HG03060 (cell line): ENCODE measurements around the gene ABHD14A.
"Not testable (repeated sequence)": the region's sequence is repeated elsewhere in the genome, so short reads cannot be mapped to it uniquely, and the experiment has no call there.

Experiments
- ATAC-seq: cut with Tn5 transposase; IDR thresholded peaks from one replicate; pipeline ENCODE4 v1.9.1; 2021; ENCODE audit warnings: low read depth, moderate number of reproducible peaks; ENCODE audit not compliant: unreplicated experiment

Gene ABHD14A

GRCh38 chr3:51974963-51975851 is at the start of gene ABHD14A:
Gene ABHD14A, plus strand, starts transcription at chr3:51975064. Its CDS starts 72 bp downstream, at chr3:51975136.
- ATAC-seq, result no peak

- no peak for ATAC-seq
Observed at GRCh38 chr3:51927061-51927977, 47.5 kb upstream of the ABHD14A start.

- ATAC-seq, result no peak
Observed at GRCh38 chr3:51928438-51928837, 46.4 kb upstream of the ABHD14A start.

GRCh38 chr3:51928981-51929380 is 45.9 kb upstream of the ABHD14A start:
- ATAC-seq, result not testable (repeated sequence)

GRCh38 chr3:51929420-51930003 is 45.4 kb upstream of the ABHD14A start:
- ATAC-seq, result no peak

- ATAC-seq, result no peak
Observed at GRCh38 chr3:51930439-51930838, 44.4 kb upstream of the ABHD14A start.

GRCh38 chr3:51931756-51932155 is 43.1 kb upstream of the ABHD14A start:
- no peak for ATAC-seq

GRCh38 chr3:51932471-51933370 is 42.1 kb upstream of the ABHD14A start:
- no peak for ATAC-seq

GRCh38 chr3:51933471-51934138 is 41.3 kb upstream of the ABHD14A start:
- no peak for ATAC-seq

- ATAC-seq, result no peak
Observed at GRCh38 chr3:51934139-51934850, 40.6 kb upstream of the ABHD14A start.

GRCh38 chr3:51934991-51935885 is 39.6 kb upstream of the ABHD14A start:
- ATAC-seq, result no peak

- ATAC-seq, result no peak
Observed at GRCh38 chr3:51935886-51936755, 38.7 kb upstream of the ABHD14A start.

- ATAC-seq, result no peak
Observed at GRCh38 chr3:51937014-51937413, 37.9 kb upstream of the ABHD14A start.

GRCh38 chr3:51937611-51938450 is 37.0 kb upstream of the ABHD14A start:
- ATAC-seq, result no peak

GRCh38 chr3:51938780-51939425 is 36.0 kb upstream of the ABHD14A start:
- no peak for ATAC-seq
